Measurements from ENCODE around the gene KHDC3L. TPM values are rescaled to one million over a fixed set of nuclear protein-coding genes. Genes with fewer than 3 reads are reported as not detected.

KHDC3L gene
- total RNA-seq, 2 donors from 2014 or later: not detected

- no peak overlapping the region for H3K4me3 ChIP-seq
- no peaks in the 10 kb centered on the region for H3K27me3 ChIP-seq (replicated peaks; ENCODE audit: insufficient read depth)
- no peaks in the 10 kb centered on the region for H3K9me3 ChIP-seq
- H3K36me3 ChIP-seq: no peaks in the 10 kb centered on the region
- ATAC-seq (ENCODE audit: insufficient number of reproducible peaks, low FRiP score, low read depth) (no peak), DNase-seq (ENCODE audit: low spot score) (no peak)
- H3K27ac ChIP-seq: no peak overlapping the region
- no peak for TF ChIP-seq CTCF (IDR thresholded peaks at IDR 0.05)
- H3K4me1 ChIP-seq (ENCODE audit: control insufficient read depth in 1 of 2, low read depth in 2 of 2): no peaks in the 10 kb centered on the region
Observed at GRCh38 chr6:73329201-73329600, 33.3 kb upstream of the KHDC3L start.

- no peak for DNase-seq (ENCODE audit: low spot score)
- Histone ChIP-seq H3K36me3 (no peaks in the 10 kb centered on the region), H3K27me3 (replicated peaks; ENCODE audit: insufficient read depth) (no peaks in the 10 kb centered on the region), H3K9me3 (no peaks in the 10 kb centered on the region), H3K4me1 (ENCODE audit: control insufficient read depth in 1 of 2, low read depth in 2 of 2) (no peaks in the 10 kb centered on the region), H3K27ac (no peak overlapping the region), H3K4me3 (no peak overlapping the region)
- ATAC-seq (ENCODE audit: insufficient number of reproducible peaks, low FRiP score, low read depth): no peak
- TF ChIP-seq CTCF (IDR thresholded peaks at IDR 0.05): no peak
Observed at GRCh38 chr6:73339340-73339739, 23.1 kb upstream of the KHDC3L start.

- no peaks in the 10 kb centered on the region for H3K36me3 ChIP-seq
- no peak for TF ChIP-seq CTCF (IDR thresholded peaks at IDR 0.05)
- H3K9me3 ChIP-seq: no peaks in the 10 kb centered on the region
- no peaks in the 10 kb centered on the region for H3K27me3 ChIP-seq (replicated peaks; ENCODE audit: insufficient read depth)
- no peak for ATAC-seq (ENCODE audit: insufficient number of reproducible peaks, low FRiP score, low read depth)
- no peak overlapping the region for H3K27ac ChIP-seq
- H3K4me1 ChIP-seq (ENCODE audit: control insufficient read depth in 1 of 2, low read depth in 2 of 2): no peaks in the 10 kb centered on the region
- no peak overlapping the region for H3K4me3 ChIP-seq
- no peak for DNase-seq (ENCODE audit: low spot score)
Observed at GRCh38 chr6:73340048-73340447, 22.4 kb upstream of the KHDC3L start.

- H3K4me1 ChIP-seq (ENCODE audit: control insufficient read depth in 1 of 2, low read depth in 2 of 2): no peaks in the 10 kb centered on the region
- DNase-seq (ENCODE audit: low spot score) (no peak), ATAC-seq (ENCODE audit: insufficient number of reproducible peaks, low FRiP score, low read depth) (no peak)
- no peak for TF ChIP-seq CTCF (IDR thresholded peaks at IDR 0.05)
- no peaks in the 10 kb centered on the region for H3K27me3 ChIP-seq (replicated peaks; ENCODE audit: insufficient read depth)
- H3K9me3 ChIP-seq: no peaks in the 10 kb centered on the region
- H3K27ac ChIP-seq: no peak overlapping the region
- no peaks in the 10 kb centered on the region for H3K36me3 ChIP-seq
- H3K4me3 ChIP-seq: no peak overlapping the region
Observed at GRCh38 chr6:73341335-73341734, 21.1 kb upstream of the KHDC3L start.

GRCh38 chr6:73342174-73342573 lies 20.3 kb upstream of the KHDC3L start:
- H3K27ac ChIP-seq: no peak overlapping the region
- ATAC-seq (ENCODE audit: insufficient number of reproducible peaks, low FRiP score, low read depth) (no peak), DNase-seq (ENCODE audit: low spot score) (no peak)
- H3K27me3 ChIP-seq (replicated peaks; ENCODE audit: insufficient read depth): no peaks in the 10 kb centered on the region
- H3K4me1 ChIP-seq (ENCODE audit: control insufficient read depth in 1 of 2, low read depth in 2 of 2): no peaks in the 10 kb centered on the region
- no peak overlapping the region for H3K4me3 ChIP-seq
- no peaks in the 10 kb centered on the region for H3K9me3 ChIP-seq
- H3K36me3 ChIP-seq: no peaks in the 10 kb centered on the region
- TF ChIP-seq CTCF (IDR thresholded peaks at IDR 0.05): no peak
